Stimulated activated CD4-positive, alpha-beta T cell treated with anti-CD3 and anti-CD28 coated beads, Interleukin-4, amount 100 ng/mL, for 4 hours (primary cell): Measurements from ENCODE around the gene PIGQ.

ENCODE experiments used
- DNase-seq, 2 experiments: peaks; one replicate each; pipeline ENCODE4 v3.0.0-alpha.2; 2020

Gene PIGQ

DNA sequence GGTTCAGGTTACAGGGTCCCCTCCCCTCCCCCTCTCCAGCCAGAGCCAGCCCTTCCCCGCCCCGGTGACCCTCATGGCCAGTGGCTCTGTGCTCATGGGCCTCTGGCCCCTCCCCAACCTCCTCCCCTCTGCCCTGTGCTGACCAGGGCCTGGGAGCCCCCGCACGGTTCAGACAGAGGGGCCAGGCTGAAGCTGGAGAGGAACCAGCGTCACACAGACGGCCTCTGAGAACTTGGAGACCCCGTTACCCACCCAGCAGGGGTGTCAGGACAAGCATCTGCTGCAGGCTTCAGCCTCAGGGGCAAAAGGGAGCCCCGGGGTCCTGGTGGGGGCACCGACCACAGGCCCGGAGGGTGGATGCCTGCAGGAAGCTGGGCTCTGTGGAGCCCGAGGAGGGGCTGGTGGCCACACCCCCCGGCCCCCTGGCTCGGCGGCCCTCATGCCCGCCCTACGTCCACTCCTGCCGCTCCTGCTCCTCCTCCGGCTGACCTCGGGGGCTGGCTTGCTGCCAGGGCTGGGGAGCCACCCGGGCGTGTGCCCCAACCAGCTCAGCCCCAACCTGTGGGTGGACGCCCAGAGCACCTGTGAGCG, 61.1 kb downstream of the PIGQ start, which contains the start of gene WFIKKN1:
WFIKKN1 (plus strand) TSS at position 171 of the 591 bp plus-strand sequence; CDS start at position 440, 269 bp downstream.
- DNase-seq, result no peak

DNA sequence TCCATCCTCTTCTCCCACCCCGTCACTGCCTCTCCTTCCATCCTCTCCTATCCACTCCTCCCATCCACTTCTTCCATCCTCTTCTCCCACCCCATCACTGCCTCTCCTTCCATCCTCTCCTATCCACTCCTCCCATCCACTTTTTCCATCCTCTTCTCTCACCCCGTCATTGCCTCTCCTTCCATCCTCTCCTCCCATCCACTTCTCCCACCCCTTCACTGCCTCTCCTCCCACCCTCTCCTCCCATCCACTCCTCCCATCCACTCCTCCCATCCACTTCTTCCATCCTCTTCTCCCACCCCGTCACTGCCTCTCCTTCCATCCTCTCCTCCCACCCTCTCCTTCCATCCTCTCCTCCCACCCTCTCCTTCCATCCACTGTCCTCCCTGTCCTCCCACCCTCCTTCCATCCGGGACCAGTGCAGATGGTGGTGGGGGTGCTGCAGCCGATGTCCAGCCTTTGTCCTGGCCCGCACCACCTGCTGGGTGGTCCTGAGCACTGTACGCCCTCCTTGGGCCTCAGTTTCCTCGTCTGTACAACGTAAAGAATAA, 62.1 kb downstream of the PIGQ start:
- DNase-seq, result no peak

DNA sequence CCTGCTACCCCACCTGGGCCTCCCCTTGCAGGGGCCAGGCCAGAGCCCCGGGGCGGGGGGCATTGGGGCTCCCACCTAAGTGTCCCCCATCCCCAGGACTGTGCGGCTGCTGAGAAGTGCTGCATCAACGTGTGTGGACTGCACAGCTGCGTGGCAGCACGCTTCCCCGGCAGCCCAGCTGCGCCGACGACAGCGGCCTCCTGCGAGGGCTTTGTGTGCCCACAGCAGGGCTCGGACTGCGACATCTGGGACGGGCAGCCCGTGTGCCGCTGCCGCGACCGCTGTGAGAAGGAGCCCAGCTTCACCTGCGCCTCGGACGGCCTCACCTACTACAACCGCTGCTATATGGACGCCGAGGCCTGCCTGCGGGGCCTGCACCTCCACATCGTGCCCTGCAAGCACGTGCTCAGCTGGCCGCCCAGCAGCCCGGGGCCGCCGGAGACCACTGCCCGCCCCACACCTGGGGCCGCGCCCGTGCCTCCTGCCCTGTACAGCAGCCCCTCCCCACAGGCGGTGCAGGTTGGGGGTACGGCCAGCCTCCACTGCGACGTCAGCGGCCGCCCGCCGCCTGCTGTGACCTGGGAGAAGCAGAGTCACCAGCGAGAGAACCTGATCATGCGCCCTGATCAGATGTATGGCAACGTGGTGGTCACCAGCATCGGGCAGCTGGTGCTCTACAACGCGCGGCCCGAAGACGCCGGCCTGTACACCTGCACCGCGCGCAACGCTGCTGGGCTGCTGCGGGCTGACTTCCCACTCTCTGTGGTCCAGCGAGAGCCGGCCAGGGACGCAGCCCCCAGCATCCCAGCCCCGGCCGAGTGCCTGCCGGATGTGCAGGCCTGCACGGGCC, 62.9 kb downstream of the PIGQ start:
- DNase-seq, result no peak

DNA sequence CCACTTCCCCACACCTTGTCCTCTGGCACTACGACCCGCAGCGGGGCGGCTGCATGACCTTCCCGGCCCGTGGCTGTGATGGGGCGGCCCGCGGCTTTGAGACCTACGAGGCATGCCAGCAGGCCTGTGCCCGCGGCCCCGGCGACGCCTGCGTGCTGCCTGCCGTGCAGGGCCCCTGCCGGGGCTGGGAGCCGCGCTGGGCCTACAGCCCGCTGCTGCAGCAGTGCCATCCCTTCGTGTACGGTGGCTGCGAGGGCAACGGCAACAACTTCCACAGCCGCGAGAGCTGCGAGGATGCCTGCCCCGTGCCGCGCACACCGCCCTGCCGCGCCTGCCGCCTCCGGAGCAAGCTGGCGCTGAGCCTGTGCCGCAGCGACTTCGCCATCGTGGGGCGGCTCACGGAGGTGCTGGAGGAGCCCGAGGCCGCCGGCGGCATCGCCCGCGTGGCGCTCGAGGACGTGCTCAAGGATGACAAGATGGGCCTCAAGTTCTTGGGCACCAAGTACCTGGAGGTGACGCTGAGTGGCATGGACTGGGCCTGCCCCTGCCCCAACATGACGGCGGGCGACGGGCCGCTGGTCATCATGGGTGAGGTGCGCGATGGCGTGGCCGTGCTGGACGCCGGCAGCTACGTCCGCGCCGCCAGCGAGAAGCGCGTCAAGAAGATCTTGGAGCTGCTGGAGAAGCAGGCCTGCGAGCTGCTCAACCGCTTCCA, 63.7 kb downstream of the PIGQ start:
- DNase-seq, result no peak
